Fibroblast of mammary gland (primary cell): ENCODE results near the gene PRLR.

Experiments
- DNase-seq: peaks from one replicate; pipeline ENCODE4 v3.0.0-alpha.2; 2010; ENCODE audit warnings: low read depth
- H3K4me3 ChIP-seq: 2 replicates; pipeline ENCODE4 v1.5.1; 2011; ENCODE audit warnings: low read depth, mild to moderate bottlenecking, low read length, moderate library complexity; ENCODE audit not compliant: control insufficient read depth
- TF ChIP-seq, protein P1 (sequence below): conservative IDR thresholded peaks from 2 replicates; pipeline ENCODE4 v1.5.1; 2011; ENCODE audit warnings: low read depth, low read length, inconsistent platforms; ENCODE audit not compliant: control insufficient read depth, insufficient read depth

Gene PRLR

DNA sequence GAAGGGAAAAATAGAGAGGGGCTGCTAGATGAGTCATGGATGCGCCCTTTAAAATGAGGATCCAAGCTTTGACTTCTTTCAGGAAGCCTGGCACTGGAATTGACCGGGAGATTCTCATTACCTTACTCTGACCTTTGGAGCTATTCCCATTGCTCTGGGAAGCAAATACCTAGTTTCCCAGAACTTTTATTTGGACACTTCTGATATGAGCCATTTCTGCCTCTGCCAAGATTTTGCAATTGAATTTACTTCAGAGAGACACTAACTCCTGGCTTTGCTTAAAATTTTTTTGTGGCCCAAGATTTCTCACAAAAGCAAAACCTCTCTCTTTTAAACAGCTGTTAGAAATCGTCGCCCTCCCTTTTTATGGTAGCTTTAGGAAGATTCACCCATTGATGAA lies 166.9 kb downstream of the PRLR start:
- TF ChIP-seq, protein P1, sequence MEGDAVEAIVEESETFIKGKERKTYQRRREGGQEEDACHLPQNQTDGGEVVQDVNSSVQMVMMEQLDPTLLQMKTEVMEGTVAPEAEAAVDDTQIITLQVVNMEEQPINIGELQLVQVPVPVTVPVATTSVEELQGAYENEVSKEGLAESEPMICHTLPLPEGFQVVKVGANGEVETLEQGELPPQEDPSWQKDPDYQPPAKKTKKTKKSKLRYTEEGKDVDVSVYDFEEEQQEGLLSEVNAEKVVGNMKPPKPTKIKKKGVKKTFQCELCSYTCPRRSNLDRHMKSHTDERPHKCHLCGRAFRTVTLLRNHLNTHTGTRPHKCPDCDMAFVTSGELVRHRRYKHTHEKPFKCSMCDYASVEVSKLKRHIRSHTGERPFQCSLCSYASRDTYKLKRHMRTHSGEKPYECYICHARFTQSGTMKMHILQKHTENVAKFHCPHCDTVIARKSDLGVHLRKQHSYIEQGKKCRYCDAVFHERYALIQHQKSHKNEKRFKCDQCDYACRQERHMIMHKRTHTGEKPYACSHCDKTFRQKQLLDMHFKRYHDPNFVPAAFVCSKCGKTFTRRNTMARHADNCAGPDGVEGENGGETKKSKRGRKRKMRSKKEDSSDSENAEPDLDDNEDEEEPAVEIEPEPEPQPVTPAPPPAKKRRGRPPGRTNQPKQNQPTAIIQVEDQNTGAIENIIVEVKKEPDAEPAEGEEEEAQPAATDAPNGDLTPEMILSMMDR: no peak
- no peak overlapping the region for H3K4me3 ChIP-seq

DNA sequence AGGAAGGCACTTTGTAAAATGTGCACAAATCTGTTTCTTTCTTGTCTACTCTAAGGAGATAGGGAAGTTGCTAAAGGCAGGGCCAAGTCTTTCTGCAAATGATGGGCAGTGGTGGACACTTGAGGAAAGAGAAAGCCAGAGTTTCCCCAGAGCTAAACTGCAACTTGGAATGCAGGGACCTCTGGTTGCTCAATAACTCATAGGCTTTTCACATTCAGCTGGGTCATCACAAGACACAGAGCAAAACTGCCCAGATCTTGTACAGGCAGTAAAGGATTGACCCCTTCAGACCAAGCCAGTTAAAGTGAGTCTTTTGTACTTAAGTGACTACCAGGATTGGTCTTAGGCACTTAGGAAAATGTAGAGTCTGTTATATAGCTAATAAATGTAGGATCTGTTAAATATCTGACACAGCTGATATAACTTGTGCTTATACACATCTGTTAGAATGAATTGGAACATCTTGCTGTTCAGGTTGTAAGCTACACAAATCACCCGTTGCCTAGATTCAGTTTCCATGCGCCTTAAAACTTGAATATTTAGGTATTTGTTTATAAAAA lies 169.0 kb downstream of the PRLR start:
- no peak overlapping the region for H3K4me3 ChIP-seq
- TF ChIP-seq, protein P1: no peak
- peak; percentile 60 for DNase-seq

More for the DNA sequence above, 166.9 kb downstream of the PRLR start:
- peak; percentile 61 for DNase-seq

DNA sequence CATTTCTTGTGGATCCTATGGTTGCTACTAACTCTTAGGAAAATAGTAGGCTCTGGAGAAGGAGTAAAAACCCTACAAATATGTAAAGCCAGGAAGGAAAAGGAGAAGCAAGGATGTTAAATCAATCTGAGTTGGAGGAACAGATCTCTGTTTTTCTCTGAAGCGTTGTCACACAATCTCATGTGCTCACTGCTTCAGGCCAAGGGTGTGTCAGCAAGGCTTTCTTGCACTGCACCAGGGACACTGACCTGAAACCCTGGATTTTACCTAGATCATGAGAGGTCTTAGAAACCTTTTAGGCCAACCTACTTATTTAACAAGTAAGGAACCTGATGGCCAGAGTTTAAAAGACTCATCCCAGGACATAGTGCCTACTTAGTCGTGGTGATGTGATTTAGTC lies 170.1 kb downstream of the PRLR start:
- H3K4me3 ChIP-seq: no peak overlapping the region
- no peak for DNase-seq
- TF ChIP-seq, protein P1: no peak

DNA sequence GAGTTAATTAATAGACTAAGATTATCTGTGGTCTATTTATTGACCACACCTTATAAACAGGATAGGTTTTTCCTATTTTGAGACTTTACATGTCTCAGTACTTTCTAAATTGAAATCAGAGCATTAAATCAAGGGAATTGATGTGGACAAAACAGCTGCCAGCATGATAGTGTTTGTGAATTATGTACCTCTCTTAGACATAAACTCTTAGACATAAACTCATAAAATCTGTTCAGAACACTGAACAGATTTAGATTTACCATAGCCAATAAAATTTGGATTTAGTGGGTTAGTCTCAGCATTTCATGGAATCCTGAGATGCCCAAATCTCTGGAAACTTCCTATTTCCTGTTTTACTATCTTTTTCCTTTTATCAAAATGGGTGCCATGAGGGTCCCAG lies 171.0 kb downstream of the PRLR start:
- TF ChIP-seq, protein P1: no peak
- DNase-seq: no peak

DNA sequence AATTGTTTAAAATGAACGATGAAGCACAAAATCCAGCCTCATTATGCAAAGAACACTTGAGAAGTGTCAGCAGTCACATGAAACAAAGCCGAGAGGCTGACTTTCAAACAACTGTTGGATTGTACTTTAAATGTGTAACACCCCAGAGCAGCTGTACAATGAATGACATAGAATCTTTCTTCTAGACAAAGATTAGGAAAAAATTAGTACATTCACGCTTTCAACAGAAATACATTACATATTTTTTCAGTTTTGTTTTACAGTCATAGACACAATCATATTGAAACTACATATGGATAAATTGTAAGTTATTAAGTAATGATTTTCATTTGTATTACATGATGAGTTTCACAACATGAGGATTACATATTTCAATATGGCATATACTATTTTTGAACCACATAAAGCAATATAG lies 171.9 kb downstream of the PRLR start:
- DNase-seq: no peak
- TF ChIP-seq, protein P1: no peak

More for the DNA sequence above, 171.0 kb downstream of the PRLR start:
- no peak overlapping the region for H3K4me3 ChIP-seq

DNA sequence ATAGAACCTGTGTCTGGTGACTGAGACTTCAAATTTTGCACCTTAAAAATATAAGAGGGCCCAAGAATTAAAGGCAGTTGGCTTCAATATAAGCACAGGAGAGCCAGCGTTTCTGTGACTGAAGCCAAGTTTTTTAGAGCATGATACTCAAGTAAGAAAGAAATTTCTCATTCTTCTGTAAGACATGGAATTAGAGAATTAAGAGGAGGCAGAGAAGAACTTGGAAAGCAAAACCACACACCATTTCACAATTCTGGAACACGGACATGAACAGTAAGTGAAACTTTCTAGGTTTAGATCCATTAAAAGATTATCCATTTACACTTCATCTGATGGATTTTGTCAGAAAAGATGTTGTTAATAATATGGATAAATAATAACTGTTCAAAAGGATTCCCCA lies 173.6 kb downstream of the PRLR start:
- no peak overlapping the region for H3K4me3 ChIP-seq
- TF ChIP-seq, protein P1: no peak
- peak; percentile 38 for DNase-seq

More for the DNA sequence above, 171.9 kb downstream of the PRLR start:
- H3K4me3 ChIP-seq: no peak overlapping the region

DNA sequence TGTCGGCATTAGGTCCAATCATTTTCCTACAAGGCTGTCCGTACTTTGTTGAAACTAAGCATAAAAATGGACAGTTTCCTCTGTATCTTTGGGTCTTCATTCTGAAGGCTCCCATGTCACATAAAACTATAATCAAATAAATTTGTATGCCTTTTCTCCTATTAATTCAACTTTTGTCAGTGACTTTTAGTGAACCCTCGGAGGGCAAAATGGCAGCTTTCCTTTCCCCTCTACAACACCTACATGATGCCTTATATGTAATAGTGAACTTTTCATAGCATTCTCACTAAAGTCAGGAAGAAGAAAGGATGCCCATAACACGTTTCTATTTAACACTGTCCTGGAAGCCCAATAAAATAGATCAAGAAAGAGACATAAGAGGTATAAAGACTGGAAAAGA lies 177.4 kb downstream of the PRLR start:
- H3K4me3 ChIP-seq: no peak overlapping the region
- no peak for DNase-seq
- TF ChIP-seq, protein P1: no peak
